ENCODE data around the gene CALHM4. TPM values are rescaled to one million over a fixed set of nuclear protein-coding genes. Genes with fewer than 3 reads are reported as not detected.

Gene CALHM4
- total RNA-seq, 3 donors from 2014 or later = not detected

GRCh38 chr6:116556065-116556464 is 2.5 kb downstream of the CALHM4 start:
- Histone ChIP-seq H3K4me1 (no peaks in the 10 kb centered on the region), H3K9me3 (no peaks in the 10 kb centered on the region), H3K4me3 (no peak overlapping the region), H3K36me3 (no peaks in the 10 kb centered on the region), H3K27me3 (no peaks in the 10 kb centered on the region), H3K27ac (no peak overlapping the region)
- no peak for DNase-seq (ENCODE audit: low spot score in 2 of 2)
- intact Hi-C loops (cut with DNase I; ENCODE audit: low total_unique reads) = no loop called here
- TF ChIP-seq POLR2AphosphoS5 (IDR thresholded peaks at IDR 0.05) (no peak), POLR2A (IDR thresholded peaks at IDR 0.05) (no peak)
- TF ChIP-seq, protein P1, sequence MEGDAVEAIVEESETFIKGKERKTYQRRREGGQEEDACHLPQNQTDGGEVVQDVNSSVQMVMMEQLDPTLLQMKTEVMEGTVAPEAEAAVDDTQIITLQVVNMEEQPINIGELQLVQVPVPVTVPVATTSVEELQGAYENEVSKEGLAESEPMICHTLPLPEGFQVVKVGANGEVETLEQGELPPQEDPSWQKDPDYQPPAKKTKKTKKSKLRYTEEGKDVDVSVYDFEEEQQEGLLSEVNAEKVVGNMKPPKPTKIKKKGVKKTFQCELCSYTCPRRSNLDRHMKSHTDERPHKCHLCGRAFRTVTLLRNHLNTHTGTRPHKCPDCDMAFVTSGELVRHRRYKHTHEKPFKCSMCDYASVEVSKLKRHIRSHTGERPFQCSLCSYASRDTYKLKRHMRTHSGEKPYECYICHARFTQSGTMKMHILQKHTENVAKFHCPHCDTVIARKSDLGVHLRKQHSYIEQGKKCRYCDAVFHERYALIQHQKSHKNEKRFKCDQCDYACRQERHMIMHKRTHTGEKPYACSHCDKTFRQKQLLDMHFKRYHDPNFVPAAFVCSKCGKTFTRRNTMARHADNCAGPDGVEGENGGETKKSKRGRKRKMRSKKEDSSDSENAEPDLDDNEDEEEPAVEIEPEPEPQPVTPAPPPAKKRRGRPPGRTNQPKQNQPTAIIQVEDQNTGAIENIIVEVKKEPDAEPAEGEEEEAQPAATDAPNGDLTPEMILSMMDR (IDR thresholded peaks at IDR 0.05) = no peak

DNA sequence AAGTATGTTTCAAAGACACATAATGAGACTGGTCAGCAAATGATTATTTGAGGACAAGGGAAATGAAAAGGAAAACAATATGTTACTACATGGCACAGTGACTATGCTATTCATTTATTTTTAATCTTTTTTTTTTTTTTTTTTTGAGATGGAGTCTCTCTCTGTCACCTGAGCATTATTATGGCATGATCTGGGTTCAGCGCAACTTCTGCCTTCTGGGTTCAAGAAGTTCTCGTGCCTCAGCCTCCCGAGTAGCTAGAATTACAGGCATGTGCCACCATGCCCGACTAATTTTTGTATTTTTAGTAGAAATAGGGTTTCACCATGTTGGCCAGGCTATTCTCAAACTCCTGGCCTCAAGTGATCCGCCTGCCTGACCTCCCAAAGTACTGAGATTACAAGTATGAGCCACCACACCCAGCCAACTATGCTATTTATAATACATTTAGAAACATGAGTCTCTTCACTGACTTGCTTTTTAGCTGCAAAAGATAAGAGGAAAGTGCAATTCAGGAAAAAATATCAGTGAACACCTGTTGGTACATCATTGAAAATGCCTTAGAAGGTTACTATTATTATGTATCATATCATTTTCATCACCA is 3.4 kb downstream of the CALHM4 start:
- H3K27me3 ChIP-seq = no peaks in the 10 kb centered on the region
- no peak overlapping the region for H3K27ac ChIP-seq
- no peaks in the 10 kb centered on the region for H3K36me3 ChIP-seq
- intact Hi-C loops (cut with DNase I; ENCODE audit: low total_unique reads) = no loop called here
- no peak overlapping the region for H3K4me3 ChIP-seq
- no peak for DNase-seq (ENCODE audit: low spot score in 2 of 2)
- TF ChIP-seq POLR2A (IDR thresholded peaks at IDR 0.05) (no peak), POLR2AphosphoS5 (IDR thresholded peaks at IDR 0.05) (no peak)
- TF ChIP-seq, protein P1 (IDR thresholded peaks at IDR 0.05) = no peak
- H3K9me3 ChIP-seq = no peaks in the 10 kb centered on the region
- no peaks in the 10 kb centered on the region for H3K4me1 ChIP-seq

DNA sequence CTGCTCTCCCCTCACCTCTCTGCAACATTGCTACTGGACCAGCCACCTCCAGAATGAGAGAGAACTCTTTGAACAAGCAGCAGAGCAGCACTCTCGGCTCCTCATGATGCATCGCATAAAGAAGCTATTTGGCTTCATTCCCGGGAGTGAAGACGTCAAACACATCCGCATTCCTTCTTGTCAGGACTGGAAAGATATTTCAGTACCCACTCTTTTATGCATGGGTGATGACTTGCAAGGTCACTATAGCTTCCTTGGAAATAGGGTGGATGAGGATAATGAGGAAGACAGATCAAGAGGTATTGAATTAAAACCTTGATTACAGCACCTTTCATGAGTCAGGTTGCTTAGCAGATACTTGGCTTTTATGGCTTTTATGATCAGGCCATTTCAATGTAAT is 4.3 kb downstream of the CALHM4 start:
- peak in 1 of 2 donors; percentile 34 for DNase-seq (ENCODE audit: low spot score in 2 of 2)
- intact Hi-C loops (cut with DNase I; ENCODE audit: low total_unique reads) = no loop called here
- Histone ChIP-seq H3K4me1 (no peaks in the 10 kb centered on the region), H3K27me3 (no peaks in the 10 kb centered on the region), H3K27ac (no peak overlapping the region), H3K4me3 (no peak overlapping the region), H3K9me3 (no peaks in the 10 kb centered on the region), H3K36me3 (no peaks in the 10 kb centered on the region)
- TF ChIP-seq, protein P1 (IDR thresholded peaks at IDR 0.05) = no peak
- TF ChIP-seq POLR2AphosphoS5 (IDR thresholded peaks at IDR 0.05) (no peak), POLR2A (IDR thresholded peaks at IDR 0.05) (no peak)

GRCh38 chr6:116560130-116560529 is 6.6 kb downstream of the CALHM4 start:
- H3K9me3 ChIP-seq = no peaks in the 10 kb centered on the region
- no peak for TF ChIP-seq POLR2A (IDR thresholded peaks at IDR 0.05)
- TF ChIP-seq POLR2AphosphoS5 (IDR thresholded peaks at IDR 0.05) = no peak
- TF ChIP-seq, protein P1 (IDR thresholded peaks at IDR 0.05) = no peak
- H3K4me3 ChIP-seq = no peak overlapping the region
- H3K27me3 ChIP-seq = no peaks in the 10 kb centered on the region
- H3K27ac ChIP-seq = no peak overlapping the region
- H3K4me1 ChIP-seq = no peaks in the 10 kb centered on the region
- no peaks in the 10 kb centered on the region for H3K36me3 ChIP-seq
- intact Hi-C loops (cut with DNase I; ENCODE audit: low total_unique reads) = no loop called here
- no peak for DNase-seq (ENCODE audit: low spot score in 2 of 2)

- Histone ChIP-seq H3K9me3 (no peaks in the 10 kb centered on the region), H3K4me3 (peak overlapping the region in 2 of 3 donors; percentile 25 to 42), H3K36me3 (no peaks in the 10 kb centered on the region), H3K27ac (no peak overlapping the region), H3K4me1 (no peaks in the 10 kb centered on the region), H3K27me3 (no peaks in the 10 kb centered on the region)
- intact Hi-C loops (cut with DNase I; ENCODE audit: low total_unique reads) = no loop called here
- TF ChIP-seq, protein P1 (IDR thresholded peaks at IDR 0.05) = peak; percentile 75 to 90 (median 80)
- no peak for TF ChIP-seq POLR2AphosphoS5 (IDR thresholded peaks at IDR 0.05)
- peak; percentile 65 to 76 for DNase-seq (ENCODE audit: low spot score in 2 of 2)
Observed at GRCh38 chr6:116561377-116562018, 7.9 kb downstream of the CALHM4 start.

All from breast epithelium (tissue), 4 donors.